NOMO-1 treated with dmso at 0.1 percent for 144 hours (cell line): Measurements from ENCODE around the gene CHPF.
A peak's percentile ranks its signal among the peaks of the same experiment; 100 is the strongest.

ENCODE experiments used
- DNase-seq: peaks from one replicate; lab custom pipeline; 2025; ENCODE audit not compliant: unreplicated experiment; lab: John Stamatoyannopoulos, UW

CHPF gene

GRCh38 chr2:219543596-219544358 is at the start of gene CHPF, which contains the start of gene TMEM198:
CHPF (minus strand) TSS chr2:219543809; CDS start chr2:219543538, 271 bp downstream.
TMEM198 (plus strand) TSS chr2:219544028; CDS start chr2:219544728, 700 bp downstream.
- peak; percentile 94 for DNase-seq

GRCh38 chr2:219593154-219593553 is 49.5 kb upstream of the CHPF start:
- DNase-seq: no peak

- DNase-seq: no peak
Observed at GRCh38 chr2:219592736-219593135, 49.1 kb upstream of the CHPF start.

GRCh38 chr2:219591091-219591490 is 47.5 kb upstream of the CHPF start:
- DNase-seq: no peak

GRCh38 chr2:219581346-219581745 is 37.7 kb upstream of the CHPF start:
- no peak for DNase-seq

GRCh38 chr2:219578811-219579613 is 35.4 kb upstream of the CHPF start:
- peak; percentile 69 for DNase-seq

- no peak for DNase-seq
Observed at GRCh38 chr2:219576505-219577388, 33.1 kb upstream of the CHPF start.

GRCh38 chr2:219575566-219576504 is 32.2 kb upstream of the CHPF start:
- DNase-seq: no peak

- DNase-seq: no peak
Observed at GRCh38 chr2:219574484-219575311, 31.1 kb upstream of the CHPF start.

GRCh38 chr2:219573166-219573565 is 29.6 kb upstream of the CHPF start:
- DNase-seq: no peak

GRCh38 chr2:219572237-219573001 is 28.8 kb upstream of the CHPF start, which contains the start of gene INHA:
INHA (plus strand) TSS chr2:219572310; CDS start chr2:219572375, 65 bp downstream.
- no peak for DNase-seq

GRCh38 chr2:219571311-219572236 is 28.0 kb upstream of the CHPF start, which contains the start of gene OBSL1:
OBSL1 (minus strand) TSS chr2:219571539; CDS start chr2:219571232, 307 bp downstream.
- DNase-seq: peak; percentile 27

GRCh38 chr2:219570924-219571310 is 27.3 kb upstream of the CHPF start:
- no peak for DNase-seq

- DNase-seq: no peak
Observed at GRCh38 chr2:219570194-219570923, 26.8 kb upstream of the CHPF start.

- DNase-seq: no peak
Observed at GRCh38 chr2:219569635-219570034, 26.0 kb upstream of the CHPF start.

GRCh38 chr2:219569041-219569440 is 25.4 kb upstream of the CHPF start:
- DNase-seq: no peak
